WTC11 (cell line): ENCODE data around the gene ABLIM2. TPM values are rescaled to one million over a fixed set of nuclear protein-coding genes. Genes with fewer than 3 reads are reported as not detected.

Source experiments
- ATAC-seq: fragments of 200-7000 bp; cut with Tn5 transposase; 2 replicates; pipeline ENCODE4 v1.10.0; 2021; ENCODE audit warnings: mild to moderate bottlenecking, moderate library complexity
- CTCF ChIA-PET: fragments of 300-600 bp; sonication (Branson Sonifier 250); formaldehyde crosslinking; loops from one replicate; lab custom pipeline; 2021; ENCODE audit warnings: antibody characterized with exemption; lab: Charles Lee
- POLR2A ChIA-PET: fragments of 350-600 bp; sonication (Branson Sonifier 250); formaldehyde crosslinking; loops from one replicate; lab custom pipeline; 2021; ENCODE audit warnings: antibody characterized with exemption; lab: Charles Lee
- DNase-seq: peaks from one replicate; pipeline ENCODE4 v3.0.0; 2021; ENCODE audit warnings: low spot score
- H3K27ac Mint-ChIP-seq: 2 replicates; pipeline ENCODE4 v1.8.0; 2021; ENCODE audit warnings: mixed read lengths
- H3K27me3 Mint-ChIP-seq: 2 replicates; pipeline ENCODE4 v1.8.0; 2021; ENCODE audit warnings: low read depth, mild to moderate bottlenecking, moderate library complexity, mixed read lengths
- H3K36me3 Mint-ChIP-seq: 2 replicates; pipeline ENCODE4 v1.8.0; 2021; ENCODE audit warnings: mixed read lengths
- H3K4me1 Mint-ChIP-seq: 2 replicates; pipeline ENCODE4 v1.8.0; 2022; ENCODE audit warnings: mixed read lengths
- H3K4me3 Mint-ChIP-seq: 2 replicates; pipeline ENCODE4 v1.8.0; 2021; ENCODE audit warnings: mild to moderate bottlenecking, moderate library complexity, mixed read lengths
- H3K9me3 Mint-ChIP-seq: 2 replicates; pipeline ENCODE4 v1.8.0; 2021; ENCODE audit warnings: mixed read lengths
- AR ChIP-seq: fragments of 250-450 bp; sonication (Bioruptor Pico); IDR thresholded peaks from 2 replicates; pipeline ENCODE4 v1.9.0; 2021; ENCODE audit warnings: mild to moderate bottlenecking
- ARID4B ChIP-seq: sonication (generic); formaldehyde crosslinking; IDR thresholded peaks from 2 replicates; pipeline ENCODE4 v1.8.0; 2023; ENCODE audit warnings: missing genetic modification reagents, mild to moderate bottlenecking, borderline replicate concordance
- ATF3 ChIP-seq: sonication (generic); formaldehyde crosslinking; conservative IDR thresholded peaks from 2 replicates; pipeline ENCODE4 v1.8.1; 2022; ENCODE audit warnings: mild to moderate bottlenecking, missing genetic modification reagents
- CBFB ChIP-seq: sonication (generic); formaldehyde crosslinking; IDR thresholded peaks from 2 replicates; pipeline ENCODE4 v1.8.1; 2022; ENCODE audit warnings: mild to moderate bottlenecking, low read depth, missing genetic modification reagents
- CDX4 ChIP-seq: fragments of 250-450 bp; sonication (Bioruptor Pico); IDR thresholded peaks from 2 replicates; pipeline ENCODE4 v1.9.0; 2021; ENCODE audit warnings: moderate library complexity, mild to moderate bottlenecking, inconsistent platforms, borderline replicate concordance
- ETV6 ChIP-seq: sonication (generic); formaldehyde crosslinking; IDR thresholded peaks from 2 replicates; pipeline ENCODE4 v1.8.1; 2022; ENCODE audit warnings: mild to moderate bottlenecking, missing genetic modification reagents
- GRHL2 ChIP-seq: fragments of 250-450 bp; sonication (Bioruptor Pico); IDR thresholded peaks from 2 replicates; pipeline ENCODE4 v1.8.0; 2022; ENCODE audit warnings: mild to moderate bottlenecking, moderate library complexity; ENCODE audit not compliant: insufficient replicate concordance, severe bottlenecking
- IRF1 ChIP-seq: sonication (generic); formaldehyde crosslinking; IDR thresholded peaks from 2 replicates; pipeline ENCODE4 v1.8.0; 2023; ENCODE audit warnings: missing genetic modification reagents
- JUN ChIP-seq: sonication (generic); formaldehyde crosslinking; IDR thresholded peaks from 2 replicates; pipeline ENCODE4 v1.8.0; 2023; ENCODE audit warnings: mild to moderate bottlenecking, missing genetic modification reagents
- NFYB ChIP-seq: sonication (generic); formaldehyde crosslinking; conservative IDR thresholded peaks from 2 replicates; pipeline ENCODE4 v1.8.0; 2022; ENCODE audit warnings: low read depth, missing genetic modification reagents
- NR2C2 ChIP-seq: sonication (generic); formaldehyde crosslinking; IDR thresholded peaks from 2 replicates; pipeline ENCODE4 v1.8.0; 2022; ENCODE audit warnings: mild to moderate bottlenecking, missing genetic modification reagents
- OVOL2 ChIP-seq: fragments of 250-450 bp; sonication (Bioruptor Pico); IDR thresholded peaks from 2 replicates; pipeline ENCODE4 v1.9.0; 2021; ENCODE audit warnings: mild to moderate bottlenecking, borderline replicate concordance
- ZNF121 ChIP-seq: sonication (generic); formaldehyde crosslinking; IDR thresholded peaks from 2 replicates; pipeline ENCODE4 v1.8.0; 2023; ENCODE audit warnings: missing genetic modification reagents
- ZNF425 ChIP-seq: fragments of 250-450 bp; sonication (Bioruptor Pico); conservative IDR thresholded peaks from 2 replicates; pipeline ENCODE4 v1.9.0; 2021; ENCODE audit warnings: mild to moderate bottlenecking
- total RNA-seq: library from RNA; stranded (reverse); gene quantifications from 3 replicates; pipeline ENCODE4 v1.2.3, GENCODE V29; 2021

ABLIM2 gene
- total RNA-seq, 1 experiment from 2014 or later: 2.6 TPM

GRCh38 chr4:8033829-8034528 lies 124.6 kb downstream of the ABLIM2 start:
- no peak for TF ChIP-seq AR (CRISPR knock-in tag)
- TF ChIP-seq GRHL2 (CRISPR knock-in tag): no peak
- no peak for TF ChIP-seq ARID4B (CRISPR knock-in tag)
- no peak for TF ChIP-seq NR2C2 (CRISPR knock-in tag)
- TF ChIP-seq CBFB (CRISPR knock-in tag): no peak
- TF ChIP-seq JUN (CRISPR knock-in tag): no peak
- TF ChIP-seq ATF3: no peak
- no peak for TF ChIP-seq ZNF121 (CRISPR knock-in tag)
- no peak for TF ChIP-seq NFYB (CRISPR knock-in tag)
- no peak for TF ChIP-seq ETV6 (CRISPR knock-in tag)
- no peak for TF ChIP-seq ZNF425 (CRISPR knock-in tag)
- TF ChIP-seq OVOL2 (CRISPR knock-in tag): no peak
- TF ChIP-seq IRF1 (CRISPR knock-in tag): no peak
- no peak for TF ChIP-seq CDX4 (CRISPR knock-in tag)
- peaks cover 6% of the 10 kb centered on the region for H3K4me1 Mint-ChIP-seq
- ChIA-PET CTCF (no interaction called here), POLR2A (no interaction called here)
- H3K4me3 Mint-ChIP-seq: no peak overlapping the region
- no peak overlapping the region for H3K27ac Mint-ChIP-seq
- H3K27me3 Mint-ChIP-seq: no peaks in the 10 kb centered on the region
- no peaks in the 10 kb centered on the region for H3K9me3 Mint-ChIP-seq
- no peaks in the 10 kb centered on the region for H3K36me3 Mint-ChIP-seq
- ATAC-seq (no peak), DNase-seq (no peak)
